GM21423 (cell line): ENCODE results near the gene SCN1B.
"Not testable (repeated sequence)": the region's sequence is repeated elsewhere in the genome, so short reads cannot be mapped to it uniquely, and the experiment has no call there.

Experiments used
- ATAC-seq: cut with Tn5 transposase; IDR thresholded peaks from one replicate; pipeline ENCODE4 v1.9.1; 2021; ENCODE audit warnings: mild to moderate bottlenecking, moderate library complexity; ENCODE audit not compliant: unreplicated experiment

Gene SCN1B

DNA sequence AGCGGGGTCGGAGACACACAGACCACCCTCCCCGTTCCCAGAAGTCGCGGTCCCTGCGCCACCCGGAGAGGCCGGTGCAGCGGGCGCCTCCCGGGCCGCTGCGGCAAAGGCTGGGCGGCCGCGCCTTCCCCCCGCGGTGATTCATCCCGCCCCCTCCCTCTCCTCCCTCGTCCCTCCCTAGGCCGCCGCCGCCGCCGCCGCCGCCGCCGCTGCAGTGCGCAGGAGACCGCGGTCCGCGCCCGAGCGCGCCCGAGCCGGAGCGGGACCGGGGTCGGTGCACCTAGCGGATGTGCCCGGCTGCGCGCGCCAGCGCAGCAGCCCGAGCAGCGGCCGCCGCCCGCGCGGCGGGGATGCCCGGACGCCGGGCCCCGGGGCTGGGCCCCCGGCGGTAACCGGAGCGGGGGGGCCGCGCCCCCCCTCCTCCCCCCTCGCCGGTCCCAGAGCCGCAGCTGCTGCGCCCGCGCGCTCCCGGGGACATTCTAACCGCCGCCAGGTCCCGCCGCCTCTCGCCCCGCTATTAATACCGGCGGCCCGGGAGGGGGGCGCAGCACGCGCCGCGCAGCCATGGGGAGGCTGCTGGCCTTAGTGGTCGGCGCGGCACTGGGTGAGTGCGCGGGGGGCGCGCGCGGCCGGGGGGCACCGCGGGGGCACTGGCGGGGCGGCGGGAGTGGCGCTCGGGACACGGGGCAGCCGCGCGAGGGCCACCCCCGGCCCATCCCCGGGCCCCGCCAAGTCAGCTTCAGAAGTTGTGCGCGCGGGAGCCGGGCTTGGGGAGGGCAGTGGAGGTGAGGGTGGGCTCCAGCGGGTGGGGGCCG is at the start of gene SCN1B:
TSS of gene SCN1B (plus strand) at position 214 of the 815 bp plus-strand sequence. CDS start at position 565, 351 bp downstream.
- no peak for ATAC-seq

DNA sequence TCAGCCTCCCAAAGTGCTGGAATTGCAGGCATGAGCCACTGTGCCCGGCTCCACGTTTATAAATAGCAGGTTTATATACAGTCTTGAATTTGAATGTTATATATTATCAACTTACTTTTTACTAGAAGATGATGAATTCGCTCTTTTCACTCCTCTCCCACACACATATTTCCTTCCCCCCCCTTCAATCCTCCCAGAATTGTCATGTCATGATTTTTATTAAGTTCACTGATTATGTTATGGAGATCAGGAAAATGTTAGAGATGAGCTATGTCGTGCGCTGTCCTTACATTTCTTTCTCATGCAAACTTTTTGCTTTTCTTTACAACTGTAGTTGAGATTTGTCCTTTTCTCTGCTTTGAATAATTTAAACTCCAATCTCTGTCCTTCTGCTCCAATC is 48.0 kb upstream of the SCN1B start:
- no peak for ATAC-seq

DNA sequence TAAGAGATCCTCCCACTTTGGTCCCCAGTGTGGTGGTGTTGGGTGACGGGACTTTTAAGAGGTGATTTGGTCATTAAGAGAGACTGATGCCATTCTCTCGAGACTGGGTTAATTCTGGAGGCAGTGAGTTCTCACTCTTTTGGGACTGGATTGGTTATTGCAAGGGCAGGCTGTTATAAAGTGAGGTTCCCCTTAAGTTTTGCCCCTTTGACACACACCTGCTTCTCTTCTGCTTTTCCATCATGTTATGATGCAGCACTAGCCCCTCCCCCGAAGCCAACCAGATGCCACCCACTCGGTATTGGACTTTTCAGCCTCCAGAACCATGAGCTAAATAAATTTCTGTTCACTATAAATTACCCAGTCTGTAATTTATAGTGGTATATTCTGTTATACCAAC is 46.5 kb upstream of the SCN1B start:
- ATAC-seq: no peak

DNA sequence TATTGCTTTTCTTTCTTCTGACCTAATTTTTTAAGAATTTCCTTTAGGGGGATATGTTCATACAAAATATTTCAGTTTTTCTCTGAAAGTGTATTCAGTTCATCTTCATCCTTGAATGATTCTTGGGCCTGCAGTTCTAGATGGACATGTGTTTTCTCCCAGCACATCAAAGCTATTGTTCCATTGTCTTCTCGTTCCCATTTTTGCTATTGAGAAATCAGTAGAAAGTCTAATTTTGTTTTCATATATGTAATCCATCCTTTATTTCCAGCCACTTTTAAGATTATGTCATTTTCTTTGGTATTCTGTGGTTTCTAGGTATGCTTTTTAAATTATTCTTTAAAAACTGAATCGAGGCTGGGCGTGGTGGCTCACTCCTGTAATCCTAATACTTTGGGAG is 46.0 kb upstream of the SCN1B start:
- no peak for ATAC-seq

DNA sequence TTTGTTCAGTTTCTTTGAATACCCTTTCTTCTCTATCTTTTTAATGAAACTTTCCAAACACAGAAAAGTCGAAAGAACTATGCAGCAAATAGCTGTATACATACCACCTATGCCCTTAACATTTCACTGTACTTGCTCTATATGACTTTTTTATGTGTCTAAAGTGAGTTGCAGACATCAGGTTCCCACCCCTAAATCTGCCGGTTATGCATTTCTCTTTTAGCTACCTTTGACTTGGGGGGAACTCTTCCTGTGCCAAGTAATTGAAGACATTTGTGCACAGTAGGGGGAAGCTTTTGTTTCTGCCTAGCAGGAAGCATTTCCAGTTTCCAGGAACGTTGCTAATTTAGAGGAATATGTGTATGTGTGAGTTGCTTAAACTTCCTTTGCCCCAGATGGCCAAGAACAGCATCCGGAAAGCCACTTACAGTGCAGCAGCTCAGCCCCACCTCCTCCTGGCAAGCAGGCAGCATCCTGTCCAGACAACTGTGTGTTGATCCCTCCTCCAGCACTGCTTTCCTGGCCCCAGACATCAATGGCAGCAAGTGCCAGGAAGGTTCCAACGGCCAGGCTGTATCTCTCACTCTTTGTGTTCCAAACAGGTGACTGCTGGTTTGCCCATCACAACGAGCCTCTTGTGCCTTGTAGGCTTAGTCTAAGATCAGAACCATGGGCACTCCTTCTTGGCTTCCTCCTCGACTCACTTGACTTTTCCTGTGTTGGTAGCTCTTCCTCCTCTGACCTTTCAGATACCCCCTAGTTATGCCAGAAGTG is 44.8 kb upstream of the SCN1B start:
- ATAC-seq: no peak

DNA sequence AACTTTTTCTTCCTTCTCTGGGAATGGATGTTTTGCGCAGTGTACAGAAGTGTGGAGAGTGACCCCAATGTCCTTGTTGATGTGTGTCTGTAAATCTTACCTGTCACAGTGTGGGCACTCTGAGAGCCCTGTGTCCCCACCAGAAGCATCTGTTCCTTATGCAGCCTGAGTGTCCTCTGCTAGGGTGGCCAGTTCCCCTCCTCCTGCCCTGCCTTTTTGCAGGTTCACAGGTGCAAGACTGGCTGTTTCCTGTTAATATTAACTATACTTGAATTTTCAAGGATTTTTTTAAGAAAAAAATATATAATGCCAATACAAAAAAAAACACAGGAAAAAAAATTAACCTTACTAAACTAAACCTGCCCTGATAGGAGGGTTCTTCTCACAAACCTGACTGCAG is 42.2 kb upstream of the SCN1B start:
- no peak for ATAC-seq

DNA sequence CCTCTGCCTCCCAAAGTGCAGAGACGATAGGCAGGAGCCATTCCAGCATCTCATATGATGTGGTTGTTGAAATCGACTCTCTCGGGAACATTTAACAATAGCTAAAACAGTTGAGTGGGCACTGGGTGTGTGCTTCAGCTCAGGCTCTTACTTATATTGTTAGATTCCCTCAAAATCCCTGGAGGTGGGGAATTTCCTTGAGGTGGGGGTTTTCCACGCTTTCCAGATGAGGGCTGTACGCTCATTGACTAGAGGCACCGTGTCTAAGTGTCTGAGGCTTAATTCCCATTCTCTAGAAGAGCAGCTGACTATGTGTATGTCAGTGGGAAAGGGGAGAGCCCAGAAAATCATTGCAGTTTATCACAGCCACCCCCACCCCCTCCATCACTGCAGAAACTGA is 41.0 kb upstream of the SCN1B start:
- ATAC-seq: no peak

DNA sequence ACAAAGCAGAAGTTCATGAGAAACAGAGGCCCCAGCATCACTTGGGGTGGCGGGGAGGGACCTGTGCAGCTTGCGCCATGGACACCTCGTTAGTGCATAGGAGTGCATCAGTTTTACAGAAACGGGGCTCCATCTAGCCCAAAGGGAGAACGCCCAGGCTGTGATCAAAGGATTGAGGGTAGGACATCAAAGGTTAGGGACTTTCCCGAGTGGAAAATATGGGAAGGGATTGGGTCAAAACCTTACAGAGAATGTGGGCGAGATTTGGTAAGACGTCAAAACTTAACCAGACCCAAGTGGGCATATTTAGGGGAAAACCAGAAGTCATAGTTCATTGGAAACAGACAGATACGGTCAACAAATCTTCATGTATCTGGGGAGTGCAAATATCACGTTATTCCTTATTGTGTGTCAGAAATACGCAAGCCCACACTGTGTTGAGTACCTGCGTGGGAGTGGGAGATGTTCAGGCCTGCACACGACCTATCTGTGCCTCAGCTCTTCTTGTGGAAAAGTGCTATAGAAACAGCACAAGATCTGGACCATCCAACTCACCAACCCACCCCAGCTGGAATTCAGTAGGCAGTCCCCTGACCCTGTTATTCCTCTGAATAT is 39.6 kb upstream of the SCN1B start:
- no peak for ATAC-seq

DNA sequence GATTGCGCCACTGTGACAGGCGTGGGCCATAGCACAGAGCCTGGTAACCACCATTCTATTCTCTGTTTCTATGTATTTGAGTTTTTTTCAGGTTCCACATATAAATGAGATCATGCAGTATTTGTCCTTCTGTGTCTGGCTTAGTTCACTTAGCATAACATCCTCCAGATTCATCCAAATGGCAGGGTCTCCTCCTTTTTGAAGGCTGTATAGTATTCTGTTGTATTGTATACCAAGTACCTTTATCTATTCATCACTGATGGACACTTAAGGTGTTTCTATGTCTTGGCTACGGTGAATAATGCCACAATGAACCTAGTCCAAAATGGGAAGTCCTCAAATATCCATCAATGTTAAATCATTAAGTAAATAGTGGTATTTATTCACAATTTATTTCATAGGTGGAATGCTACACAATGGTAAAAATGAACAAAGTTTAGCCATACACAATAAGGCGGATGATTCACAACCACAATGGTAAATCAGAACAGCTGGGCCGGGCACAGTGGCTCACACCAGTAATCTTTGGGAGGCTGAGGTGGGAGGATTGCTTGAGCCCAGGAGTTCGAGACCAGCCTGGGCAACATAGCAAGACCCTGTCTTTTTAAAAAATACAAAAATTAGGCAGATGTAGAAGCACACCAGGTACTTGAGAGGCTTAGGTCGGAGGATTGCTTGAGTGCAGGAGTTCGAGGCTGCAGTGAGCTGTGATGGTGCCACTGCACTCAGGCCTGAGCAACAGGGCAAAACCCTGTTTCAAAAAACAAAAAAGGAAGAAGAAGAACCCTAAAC is 38.5 kb upstream of the SCN1B start:
- ATAC-seq: no peak

DNA sequence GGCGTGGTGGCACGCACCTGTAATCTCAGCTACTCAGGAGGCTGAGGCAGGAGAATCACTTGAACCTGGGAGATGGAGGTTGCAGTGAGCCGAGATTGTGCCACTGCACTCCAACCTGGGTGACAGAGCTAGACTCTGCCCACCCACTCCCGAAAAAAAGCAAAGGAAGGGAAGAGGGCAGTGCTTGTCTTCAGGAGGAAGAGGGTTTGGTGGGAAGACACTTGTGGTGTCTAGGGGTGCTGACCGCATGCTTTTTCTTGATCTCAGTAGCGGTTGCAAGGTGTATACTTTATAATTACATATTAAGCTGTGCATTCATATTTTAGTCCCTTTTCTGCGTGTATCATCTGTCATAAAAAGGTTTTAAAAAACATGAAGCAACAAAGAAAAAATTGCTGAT is 37.7 kb upstream of the SCN1B start:
- ATAC-seq: not testable (repeated sequence)

DNA sequence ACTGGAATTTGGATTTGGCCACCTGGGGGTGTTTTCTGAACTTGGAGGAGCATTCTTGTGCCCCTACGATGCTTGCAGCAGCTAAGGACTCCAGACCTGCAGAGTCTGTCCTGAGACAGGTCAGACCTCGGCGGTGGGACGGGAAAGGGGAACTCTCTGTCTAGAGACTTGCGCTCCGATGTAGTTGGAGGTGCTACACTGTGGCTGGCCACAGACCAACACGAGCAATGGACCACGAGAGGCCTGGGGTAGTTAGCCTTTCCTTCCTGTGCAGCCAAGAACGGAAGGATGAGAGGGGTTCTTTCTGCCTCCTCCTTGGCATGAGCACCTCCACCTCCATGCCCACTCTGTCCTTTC is 36.0 kb upstream of the SCN1B start:
- ATAC-seq: no peak

DNA sequence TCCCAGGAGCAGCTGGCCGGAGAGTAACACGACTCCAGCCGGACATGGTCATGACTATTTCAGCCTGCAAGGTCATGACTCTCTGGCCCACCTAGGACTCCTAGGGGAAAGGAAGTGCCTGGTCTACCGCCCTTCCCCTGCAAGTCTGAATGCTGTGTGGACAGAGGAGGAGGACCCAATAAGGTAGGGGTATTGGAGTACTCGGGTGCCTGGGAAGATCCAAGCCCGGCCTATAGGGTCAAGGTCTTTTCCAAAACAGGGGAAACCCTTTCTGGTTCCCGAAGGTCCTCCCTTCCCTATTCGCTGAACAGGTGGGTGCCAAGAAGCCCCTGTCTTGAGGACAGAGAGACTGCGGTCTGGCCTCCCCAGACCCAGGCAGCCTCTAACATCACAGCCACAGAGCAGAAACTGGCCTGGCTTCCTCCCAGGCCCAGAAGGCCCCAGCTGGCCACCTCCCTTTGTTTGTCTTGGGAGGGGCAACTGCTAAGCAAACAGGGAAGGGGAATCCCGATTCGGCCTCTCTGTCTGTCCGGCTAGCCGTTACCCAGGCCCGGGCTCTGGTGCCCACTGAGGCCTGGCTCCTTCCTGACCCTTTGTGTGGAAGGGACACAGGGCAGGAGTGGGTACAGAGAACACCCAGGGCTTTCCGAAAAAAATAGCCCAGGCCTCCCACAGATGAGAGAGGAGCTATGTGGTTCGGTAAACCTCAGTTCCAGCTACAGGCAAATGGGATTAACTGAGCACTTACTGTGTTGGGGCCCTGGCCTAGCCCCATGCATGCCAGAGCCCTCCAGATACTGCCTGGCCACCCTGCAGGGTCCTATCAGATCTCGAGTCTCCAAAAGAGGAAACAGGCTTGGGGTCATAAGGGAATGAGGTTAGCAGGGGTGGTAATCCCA is 35.4 kb upstream of the SCN1B start:
- ATAC-seq: no peak

DNA sequence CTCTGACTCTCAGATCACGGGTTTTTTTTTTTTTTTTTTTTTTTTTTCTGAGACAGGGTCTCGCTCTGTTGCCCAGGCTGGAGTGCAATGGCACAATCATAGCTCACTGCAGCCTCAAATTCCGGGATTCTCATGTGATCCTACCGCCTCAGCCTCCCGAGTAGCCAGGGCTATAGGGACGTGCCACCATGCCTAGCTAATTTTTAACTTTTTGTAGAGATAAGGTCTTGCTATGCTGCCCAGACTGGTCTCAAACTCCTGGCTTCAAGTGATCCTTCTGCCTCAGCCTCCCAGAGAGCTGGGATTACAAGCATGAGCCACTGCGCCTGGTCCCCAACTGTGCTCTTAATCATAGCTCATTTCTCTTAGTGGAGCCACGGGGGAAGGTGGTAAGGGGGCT is 34.7 kb upstream of the SCN1B start:
- ATAC-seq: no peak

DNA sequence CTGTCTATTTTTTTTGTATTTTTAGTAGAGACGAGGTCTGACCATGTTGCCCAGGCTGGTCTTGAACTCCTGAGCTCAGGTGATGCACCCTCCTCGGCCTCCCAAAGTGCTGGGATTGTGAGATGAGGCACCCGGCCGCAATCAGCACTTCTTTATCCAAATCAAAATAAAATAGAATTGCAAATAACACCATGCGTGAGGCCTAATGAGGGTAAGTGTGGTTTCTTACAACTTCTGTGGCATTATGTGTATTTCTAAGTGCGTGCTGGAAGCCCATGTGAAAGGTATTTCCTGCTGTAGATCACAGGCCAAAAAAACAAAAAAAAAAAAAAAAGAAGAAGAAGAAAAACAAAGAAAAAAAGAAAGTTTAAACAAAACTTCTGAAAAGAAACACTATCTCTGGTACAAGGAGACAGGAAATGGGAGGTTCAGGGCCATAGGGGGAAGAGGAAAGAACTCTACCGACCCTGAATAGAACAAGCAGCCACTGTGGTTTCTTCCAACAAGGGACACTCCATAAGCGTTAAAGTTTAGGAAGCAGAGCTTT is 33.1 kb upstream of the SCN1B start:
- no peak for ATAC-seq

DNA sequence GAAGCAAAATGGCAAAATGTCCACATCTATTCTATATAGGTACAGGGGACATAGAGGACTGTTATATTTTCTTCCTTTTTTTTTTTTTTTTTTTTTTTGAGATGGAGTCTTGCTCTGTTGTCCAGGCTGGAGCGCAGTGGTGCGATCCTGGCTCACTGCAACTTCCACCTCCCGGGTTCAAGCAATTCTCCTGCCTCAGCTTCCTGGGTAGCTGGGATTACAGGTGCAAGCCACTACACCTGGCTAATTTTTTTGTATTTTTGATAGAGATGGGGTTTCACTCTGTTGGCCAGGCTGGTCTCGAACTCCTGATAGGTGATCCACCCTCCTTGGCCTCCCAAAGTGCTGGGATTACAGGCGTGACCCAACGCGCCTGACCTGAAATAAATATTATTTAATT is 32.0 kb upstream of the SCN1B start:
- ATAC-seq: not testable (repeated sequence)

DNA sequence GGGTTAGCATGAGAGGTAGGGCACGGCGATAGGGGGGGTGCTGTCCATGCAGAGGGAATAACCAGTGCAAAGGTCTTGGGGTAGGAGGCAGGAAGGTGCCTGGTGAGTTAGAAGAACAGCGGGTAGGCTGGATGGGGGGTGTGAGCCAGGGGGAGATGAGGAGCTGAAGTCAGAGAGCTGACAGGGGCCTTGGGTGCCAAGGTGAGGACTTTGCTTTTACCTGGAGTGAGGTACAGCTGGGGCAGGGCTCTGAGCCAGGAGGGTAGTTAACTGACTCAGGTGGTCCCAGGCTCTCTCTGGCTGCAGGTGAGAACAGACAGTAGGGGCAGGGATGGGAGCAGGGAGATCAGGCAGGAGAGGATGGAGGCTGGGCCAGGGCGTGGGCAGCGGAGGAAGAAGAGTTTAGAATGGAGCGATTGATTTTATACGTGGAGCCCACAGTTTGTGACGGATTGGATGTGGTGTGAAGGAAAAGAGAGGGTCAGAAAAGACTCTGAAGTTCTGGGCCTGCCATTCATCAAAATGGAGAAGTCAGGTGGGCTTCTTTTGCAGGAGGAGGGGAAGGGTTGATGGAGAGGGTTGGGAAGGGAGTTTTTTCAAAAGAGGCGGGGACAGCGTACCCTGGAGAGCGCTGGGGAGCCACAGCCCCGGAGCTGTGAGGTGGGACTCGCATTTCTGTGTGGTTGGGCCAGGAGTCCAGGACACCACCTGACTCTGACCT is 31.3 kb upstream of the SCN1B start:
- ATAC-seq: no peak

DNA sequence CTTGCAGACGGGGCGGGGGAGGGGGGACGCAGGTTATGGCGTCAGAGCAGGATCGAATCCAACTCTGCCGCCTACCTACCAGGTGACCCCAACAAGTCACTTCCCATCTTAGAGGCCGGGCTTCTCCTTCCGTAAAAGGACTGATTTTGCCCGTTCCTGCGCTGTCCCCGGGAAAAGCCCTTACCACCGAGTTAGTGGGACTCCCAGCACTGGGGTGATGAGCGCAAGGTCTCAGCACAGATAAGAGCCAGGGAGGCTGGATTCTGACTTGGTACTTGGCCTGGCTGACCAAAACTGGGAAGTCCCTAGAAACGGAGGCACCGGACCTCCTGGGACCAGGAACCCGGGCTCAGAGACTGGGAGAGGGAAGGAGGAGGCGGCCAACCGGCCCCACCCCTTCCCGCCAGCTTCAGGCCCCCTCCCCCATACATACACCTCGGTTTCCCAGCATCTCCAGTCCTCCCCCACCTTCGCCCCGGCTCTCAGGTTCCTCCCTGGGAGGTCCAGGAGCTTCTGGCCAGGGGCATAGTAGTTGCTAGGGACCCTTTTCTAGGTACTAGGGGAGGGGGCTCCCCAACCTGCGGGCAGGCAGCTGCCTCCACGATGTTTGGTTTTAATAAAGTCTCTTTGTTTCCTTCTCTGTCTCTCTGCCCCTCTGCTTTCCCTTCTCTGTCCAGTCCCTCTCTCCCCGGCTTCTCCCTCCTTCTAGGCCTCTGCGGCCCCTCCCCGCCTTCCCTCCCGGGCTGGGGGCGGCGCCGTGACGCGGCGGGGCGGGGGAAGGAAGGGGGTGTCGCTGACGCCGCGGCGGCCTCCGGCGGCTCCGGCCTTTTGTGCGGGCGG is 30.6 kb upstream of the SCN1B start, which contains the start of gene GRAMD1A:
TSS of gene GRAMD1A (plus strand) at position 826 of the 840 bp plus-strand sequence. CDS start 156 bp downstream, outside the sequence.
- peak; percentile 45 for ATAC-seq

DNA sequence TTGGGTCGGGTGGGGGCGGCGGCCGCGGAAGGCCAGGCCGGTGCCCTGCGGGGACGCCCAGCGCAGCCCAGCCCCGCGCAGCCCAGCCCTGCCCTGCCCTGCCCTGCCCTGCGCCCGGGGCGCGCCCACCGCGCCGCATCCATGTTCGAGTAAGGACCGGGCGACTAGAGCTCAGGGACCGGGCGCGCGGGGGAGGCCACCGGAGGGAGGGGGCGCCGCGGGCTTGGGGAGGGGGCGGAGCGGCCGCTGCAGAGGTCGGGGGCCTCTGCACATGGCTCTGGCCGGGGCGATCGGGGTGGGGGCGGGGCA is 30.0 kb upstream of the SCN1B start:
- ATAC-seq: no peak
